B cell (primary cell): Measurements from ENCODE around the gene HSPB8. TPM values are rescaled to one million over a fixed set of nuclear protein-coding genes. Genes with fewer than 3 reads are reported as not detected.

ENCODE experiments used
- ATAC-seq: fragments of 200-7000 bp; cut with Tn5 transposase; one replicate; pipeline ENCODE4 v1.10.0; 2021; ENCODE audit warnings: low read depth, mild to moderate bottlenecking, moderate number of reproducible peaks, moderate library complexity
- CTCF ChIA-PET: fragments of 350-600 bp; sonication (Branson Sonifier 250); formaldehyde crosslinking; loops from one replicate; lab custom pipeline; 2021; ENCODE audit warnings: antibody characterized with exemption, inconsistent platforms; lab: Charles Lee
- POLR2A ChIA-PET: fragments of 350-600 bp; sonication (Branson Sonifier 250); formaldehyde crosslinking; loops from one replicate; lab custom pipeline; 2021; ENCODE audit warnings: antibody characterized with exemption; lab: Charles Lee
- DNase-seq: peaks from one replicate; pipeline ENCODE4 v3.0.0; 2013
- H2AFZ ChIP-seq: 2 replicates; pipeline ENCODE4 v1.6.1; 2012; ENCODE audit warnings: mild to moderate bottlenecking, low read depth, low read length; ENCODE audit not compliant: insufficient read depth, poor library complexity, severe bottlenecking
- H3K27ac ChIP-seq, 2 donors: 1 replicate in 1 of 2; 2 replicates in 1 of 2; pipeline ENCODE4 v1.5.1; 2012 to 2013; ENCODE audit warnings: low read length in 2 of 2, mild to moderate bottlenecking in 2 of 2, moderate library complexity in 1 of 2
- H3K27me3 ChIP-seq, 4 experiments: fragments of 200-600 bp in 1 of 4; sonication (generic) in 1 of 4; replicated peaks in 1 of 4; 1 replicate in 2 of 4; 2 replicates in 2 of 4; pipeline versions ENCODE4 v1.6.1 to v1.7.0; 2013 to 2016; ENCODE audit warnings: low read length in 3 of 4, mild to moderate bottlenecking in 2 of 4, mixed read lengths in 1 of 4, moderate library complexity in 1 of 4; ENCODE audit not compliant: insufficient read depth in 4 of 4, control insufficient read depth in 3 of 4; ENCODE audit errors: control extremely low read depth in 1 of 4
- H3K36me3 ChIP-seq, 2 experiments: replicated peaks in 1 of 2; 1 replicate in 1 of 2; 2 replicates in 1 of 2; pipeline versions ENCODE4 v1.6.1 to v1.7.1; 2013; ENCODE audit warnings: low read length in 1 of 2; ENCODE audit not compliant: insufficient read depth in 2 of 2, control insufficient read depth in 1 of 2; ENCODE audit errors: control extremely low read depth in 1 of 2, extremely low read depth in 1 of 2
- H3K4me1 ChIP-seq, 2 donors: fragments of 200-600 bp in 1 of 2; sonication (generic) in 1 of 2; 1 replicate in 1 of 2; 2 replicates in 1 of 2; pipeline versions ENCODE4 v1.5.1 to v1.6.1; 2013 to 2017; ENCODE audit warnings: low read length in 2 of 2; ENCODE audit not compliant: control insufficient read depth in 2 of 2, insufficient read depth in 2 of 2
- H3K4me2 ChIP-seq: replicated peaks from 2 replicates; pipeline ENCODE3; 2012; ENCODE audit warnings: mild to moderate bottlenecking, low read depth, low read length; ENCODE audit not compliant: poor library complexity, severe bottlenecking
- H3K4me3 ChIP-seq, 5 experiments: fragments of 200-600 bp in 1 of 5; sonication (generic) in 1 of 5; 1 replicate in 3 of 5; 2 replicates in 2 of 5; pipeline versions ENCODE4 v1.5.1 to v1.7.0; 2011 to 2016; ENCODE audit warnings: low read length in 4 of 5, mild to moderate bottlenecking in 4 of 5, low read depth in 2 of 5, control low read depth in 1 of 5, moderate library complexity in 1 of 5; ENCODE audit not compliant: insufficient read depth in 1 of 5; ENCODE audit errors: control extremely low read depth in 1 of 5, extremely low read depth in 1 of 5
- H3K79me2 ChIP-seq: fragments of 200-600 bp; sonication (generic); one replicate; pipeline ENCODE4 v1.6.0; 2016; ENCODE audit warnings: low read length; ENCODE audit not compliant: control insufficient read depth, insufficient read depth
- H3K9ac ChIP-seq: fragments of 200-600 bp; sonication (generic); 2 replicates; pipeline ENCODE4 v1.6.1; 2017; ENCODE audit warnings: mild to moderate bottlenecking, low read length, moderate library complexity
- H3K9me3 ChIP-seq, 3 donors: one replicate each; pipeline versions ENCODE4 v1.6.1 to v1.7.1; 2013; ENCODE audit warnings: low read length in 2 of 3; ENCODE audit not compliant: control insufficient read depth in 2 of 3, insufficient read depth in 1 of 3; ENCODE audit errors: control extremely low read depth in 1 of 3
- H4K20me1 ChIP-seq: 2 replicates; pipeline ENCODE4 v1.6.0; 2012; ENCODE audit warnings: mild to moderate bottlenecking, low read length; ENCODE audit not compliant: insufficient read depth, control insufficient read depth, poor library complexity, severe bottlenecking
- H3K27ac Mint-ChIP-seq: one replicate; pipeline ENCODE4 v1.8.0; 2021; ENCODE audit warnings: mixed read lengths
- H3K27me3 Mint-ChIP-seq: one replicate; pipeline ENCODE4 v1.8.0; 2021; ENCODE audit warnings: mixed read lengths
- H3K4me1 Mint-ChIP-seq: one replicate; pipeline ENCODE4 v1.8.0; 2021; ENCODE audit warnings: mixed read lengths
- H3K4me3 Mint-ChIP-seq: one replicate; pipeline ENCODE4 v1.8.0; 2021; ENCODE audit warnings: mixed read lengths
- H3K9me3 Mint-ChIP-seq: one replicate; pipeline ENCODE4 v1.8.0; 2022; ENCODE audit warnings: mixed read lengths; ENCODE audit not compliant: insufficient read depth
- CTCF ChIP-seq: fragments of 200-600 bp; IDR thresholded peaks from one replicate; pipeline ENCODE4 v1.8.0; 2022; ENCODE audit warnings: antibody characterized with exemption, mild to moderate bottlenecking
- EZH2 ChIP-seq: IDR thresholded peaks from 2 replicates; pipeline ENCODE4 v1.6.1; 2012; ENCODE audit warnings: borderline replicate concordance, low read depth, mild to moderate bottlenecking, moderate library complexity, low read length; ENCODE audit not compliant: insufficient read depth, poor library complexity, severe bottlenecking
- WGBS: methylation state at CpG from one replicate; pipeline ENCODE4 v1.1.5; 2013; ENCODE audit warnings: missing lambda C conversion rate; ENCODE audit not compliant: insufficient coverage; 5-methylcytosine and 5-hydroxymethylcytosine counted together
- intact Hi-C: fragments of 100-400 bp; cut with micrococcal nuclease; formaldehyde crosslinking; loops from one replicate; pipeline ENCODE4 v1.10.0; 2022
- polyA plus RNA-seq: library from polyadenylated mRNA; depleted of rRNA; stranded (reverse); fragments of >200 nt; gene quantifications from 2 replicates; pipeline ENCODE4 v1.2.3, GENCODE V29; 2012
- total RNA-seq, 2 donors: library from RNA; stranded (reverse); fragments of 120-200 nt in 1 of 2; gene quantifications; 1 replicate in 1 of 2; 2 replicates in 1 of 2; pipeline versions ENCODE4 v1.2.3 to v1.2.4, GENCODE V29; 2013 to 2022

Gene HSPB8
- total and polyA plus RNA-seq, 2 donors (not counting 1 experiment from before 2014, with no cell fraction given), result not detected

DNA sequence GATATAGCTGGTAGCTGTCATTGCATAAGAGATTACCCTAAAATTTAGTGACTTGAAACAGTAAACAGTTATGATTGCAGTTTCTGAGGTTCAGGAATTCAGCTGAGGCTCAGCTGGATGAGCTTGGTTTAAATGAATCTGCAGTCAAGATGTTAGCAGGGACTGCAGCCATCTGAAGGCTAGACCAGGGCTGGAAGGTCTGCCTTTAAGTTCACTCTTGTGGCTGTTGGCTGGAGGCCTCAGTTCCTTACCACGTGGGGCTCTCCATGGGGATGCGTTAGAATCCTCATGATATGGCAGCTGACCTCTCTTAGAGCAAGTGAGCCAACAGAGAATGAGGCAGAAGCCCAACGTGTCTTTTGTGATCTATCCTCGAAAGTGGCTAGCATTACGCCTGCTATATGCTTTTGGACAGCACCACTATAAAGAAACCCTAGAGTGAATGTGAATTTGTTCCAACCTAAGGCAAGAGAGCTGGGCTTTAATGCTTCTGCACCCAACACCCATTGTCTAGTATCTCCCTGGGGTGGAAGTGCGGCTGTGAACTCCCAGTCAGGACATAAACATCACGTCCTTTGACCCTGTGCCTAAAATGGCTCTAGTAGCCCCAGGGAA, 26.0 kb downstream of the HSPB8 start:
- CTCF ChIA-PET, result no interaction called here
- peaks cover 0 to 6% (median 0%) of the 10 kb centered on the region in 3 donors for H3K9me3 ChIP-seq

More for the DNA sequence above, 26.0 kb downstream of the HSPB8 start:
- Histone ChIP-seq H3K27me3 (no peaks in the 10 kb centered on the region), H3K4me1 (no peaks in the 10 kb centered on the region), H3K79me2 (no peaks in the 10 kb centered on the region), H3K27ac (no peak overlapping the region), H4K20me1 (no peaks in the 10 kb centered on the region), H3K4me2 (no peak overlapping the region), H2AFZ (no peak overlapping the region), H3K36me3 (no peaks in the 10 kb centered on the region), H3K4me3 (no peak overlapping the region), H3K9ac (no peak overlapping the region)
- 85% methylated on average over 5 of the region's 7 CpGs for WGBS
- no peaks in the 10 kb centered on the region for H3K9me3 Mint-ChIP-seq
- POLR2A ChIA-PET, result no interaction called here
- ATAC-seq (no peak), DNase-seq (no peak)
- peaks cover 3% of the 10 kb centered on the region for H3K27me3 Mint-ChIP-seq
- TF ChIP-seq CTCF (no peak), EZH2 (no peak)
- H3K4me1 Mint-ChIP-seq, result no peaks in the 10 kb centered on the region
- intact Hi-C loops, result no loop called here
- no peak overlapping the region for H3K4me3 Mint-ChIP-seq
- no peak overlapping the region for H3K27ac Mint-ChIP-seq
